A549 treated with CORT108297 at 1 μM for 4 hours (cell line): ENCODE data around the gene PPP1R2. TPM values are rescaled to one million over a fixed set of nuclear protein-coding genes. Genes with fewer than 3 reads are reported as not detected.

Source experiments
- total RNA-seq: library from RNA; stranded (reverse); fragments of 200-300 nt; extraction: Qiagen RNA extraction; gene quantifications from 5 replicates; pipeline ENCODE4 v1.2.3, GENCODE V29; 2022

Gene PPP1R2
- total RNA-seq = 13.8 to 19.0 TPM (median 16.1 TPM) in 5 replicates

GRCh38 chr3:195542698-195543499 lies at the start of gene PPP1R2:
Gene PPP1R2, minus strand, starts transcription at chr3:195543325. Its CDS starts 300 bp downstream, at chr3:195543025.

DNA sequence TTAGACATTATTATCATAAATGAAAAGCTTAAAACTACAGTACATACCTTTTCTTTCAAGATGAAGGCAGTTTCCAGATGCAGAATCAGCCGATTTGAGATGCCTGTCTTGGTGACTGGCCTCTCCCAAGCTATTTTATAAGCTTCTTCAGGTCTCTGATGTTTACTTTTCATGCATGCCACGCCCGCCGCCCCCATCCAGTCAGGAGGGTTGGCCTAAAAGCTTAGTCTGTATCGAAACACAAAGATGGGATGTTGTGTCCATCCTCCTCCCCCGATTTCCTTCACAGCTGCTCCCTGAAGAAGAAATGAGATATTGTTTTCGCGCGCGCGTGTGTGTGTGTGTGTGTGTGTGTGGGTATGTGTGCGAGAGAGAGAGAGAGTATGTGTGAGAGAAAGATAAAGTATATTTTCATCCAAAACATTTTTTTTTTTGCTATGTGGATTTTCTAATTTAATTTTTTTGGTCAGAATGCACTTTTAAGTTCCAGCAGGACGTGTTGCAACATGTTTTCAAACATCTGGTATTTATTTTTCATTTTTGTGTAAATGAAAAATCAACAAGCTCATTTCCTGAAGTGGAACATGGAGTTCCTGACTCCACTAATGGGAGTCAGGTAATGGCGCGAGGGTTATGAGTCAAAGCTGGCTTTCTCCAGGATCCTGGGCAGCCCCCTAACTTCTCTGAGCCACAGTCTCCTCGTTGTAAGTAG lies 40.9 kb upstream of the PPP1R2 start, which contains the start of gene APOD:
Gene APOD, minus strand, starts transcription at position 110 of the 712 bp plus-strand sequence. CDS start 4,479 bp downstream, outside the sequence.

Other genes with a start within 250 kb of the PPP1R2 start
- 5.9 to 8.8 TPM (median 7.7 TPM) in 5 replicates for gene ACAP2, start 100.3 kb downstream of the PPP1R2 start, total RNA-seq
- gene APOD, start 40.6 kb upstream of the PPP1R2 start, total RNA-seq = 0.50 to 1.1 TPM (median 0.58 TPM) in 5 replicates
- gene MUC20, start 177.7 kb upstream of the PPP1R2 start, total RNA-seq = 0.25 to 0.73 TPM (median 0.50 TPM) in 5 replicates